CD4-positive, CD25-positive, alpha-beta regulatory T cell (primary cell): Measurements from ENCODE around the gene RING1. TPM values are rescaled to one million over a fixed set of nuclear protein-coding genes. Genes with fewer than 3 reads are reported as not detected.

Source experiments
- ATAC-seq, 2 donors: fragments of 150-1000 bp; cut with Tn5 transposase; one replicate each; pipeline ENCODE4 v1.10.0; 2021; ENCODE audit warnings: low read depth in 2 of 2, moderate number of reproducible peaks in 2 of 2, moderate library complexity in 1 of 2
- DNase-seq, 3 donors: peaks; one replicate each; pipeline versions ENCODE4 v3.0.0 to v3.0.0-alpha.2; 2012 to 2022; ENCODE audit warnings: mixed read lengths in 1 of 3
- H3K27ac ChIP-seq: one replicate; pipeline ENCODE4 v1.7.0; 2013; ENCODE audit warnings: mild to moderate bottlenecking, low read length; ENCODE audit not compliant: insufficient read depth, poor library complexity, severe bottlenecking
- H3K27me3 ChIP-seq: one replicate; pipeline ENCODE4 v1.7.0; 2013; ENCODE audit warnings: low read length; ENCODE audit not compliant: control insufficient read depth, insufficient read depth
- H3K36me3 ChIP-seq: one replicate; pipeline ENCODE4 v1.7.0; 2013; ENCODE audit warnings: mild to moderate bottlenecking, low read length, moderate library complexity; ENCODE audit not compliant: control insufficient read depth, insufficient read depth
- H3K4me1 ChIP-seq: 2 replicates; pipeline ENCODE4 v1.7.0; 2013; ENCODE audit warnings: mild to moderate bottlenecking, low read length; ENCODE audit not compliant: insufficient read depth, control insufficient read depth, poor library complexity, severe bottlenecking
- H3K4me3 ChIP-seq: one replicate; pipeline ENCODE4 v1.7.0; 2013; ENCODE audit warnings: low read depth, mild to moderate bottlenecking, low read length, moderate library complexity
- H3K9me3 ChIP-seq, 2 experiments: 1 replicate in 1 of 2; 2 replicates in 1 of 2; pipeline ENCODE4 v1.7.0; 2013; ENCODE audit warnings: low read length in 2 of 2, mild to moderate bottlenecking in 1 of 2, moderate library complexity in 1 of 2; ENCODE audit not compliant: control insufficient read depth in 2 of 2
- H3K27ac Mint-ChIP-seq, 3 donors: one replicate each; pipeline ENCODE4 v1.8.0; 2020 to 2022; ENCODE audit warnings: mild to moderate bottlenecking in 3 of 3, mixed read lengths in 3 of 3, moderate library complexity in 2 of 3
- H3K27me3 Mint-ChIP-seq: one replicate; pipeline ENCODE4 v1.8.0; 2022; ENCODE audit warnings: mild to moderate bottlenecking, mixed read lengths
- H3K36me3 Mint-ChIP-seq: one replicate; pipeline ENCODE4 v1.8.0; 2020; ENCODE audit warnings: mixed read lengths
- H3K4me1 Mint-ChIP-seq, 4 donors: one replicate each; pipeline ENCODE4 v1.8.0; 2020 to 2022; ENCODE audit warnings: mixed read lengths in 4 of 4, mild to moderate bottlenecking in 1 of 4
- H3K4me3 Mint-ChIP-seq, 4 donors: one replicate each; pipeline ENCODE4 v1.8.0; 2020 to 2022; ENCODE audit warnings: mild to moderate bottlenecking in 4 of 4, mixed read lengths in 4 of 4, moderate library complexity in 3 of 4
- H3K9me3 Mint-ChIP-seq, 7 donors: one replicate each; pipeline ENCODE4 v1.8.0; 2020 to 2022; ENCODE audit warnings: mixed read lengths in 7 of 7, mild to moderate bottlenecking in 3 of 7, moderate library complexity in 2 of 7
- polyA plus RNA-seq, 4 donors: library from polyadenylated mRNA; unstranded; fragments of 300-500 nt; fragmentation: Illumina TruSeq; gene quantifications; one replicate each; pipeline ENCODE4 v1.2.3, GENCODE V29; 2021
- total RNA-seq: library from RNA; stranded (reverse); gene quantifications from one replicate; pipeline ENCODE4 v1.2.3, GENCODE V29; 2022

RING1 gene
- total and polyA plus RNA-seq, 5 donors from 2014 or later: 4.9 to 34.2 (median 5.6) TPM

DNA sequence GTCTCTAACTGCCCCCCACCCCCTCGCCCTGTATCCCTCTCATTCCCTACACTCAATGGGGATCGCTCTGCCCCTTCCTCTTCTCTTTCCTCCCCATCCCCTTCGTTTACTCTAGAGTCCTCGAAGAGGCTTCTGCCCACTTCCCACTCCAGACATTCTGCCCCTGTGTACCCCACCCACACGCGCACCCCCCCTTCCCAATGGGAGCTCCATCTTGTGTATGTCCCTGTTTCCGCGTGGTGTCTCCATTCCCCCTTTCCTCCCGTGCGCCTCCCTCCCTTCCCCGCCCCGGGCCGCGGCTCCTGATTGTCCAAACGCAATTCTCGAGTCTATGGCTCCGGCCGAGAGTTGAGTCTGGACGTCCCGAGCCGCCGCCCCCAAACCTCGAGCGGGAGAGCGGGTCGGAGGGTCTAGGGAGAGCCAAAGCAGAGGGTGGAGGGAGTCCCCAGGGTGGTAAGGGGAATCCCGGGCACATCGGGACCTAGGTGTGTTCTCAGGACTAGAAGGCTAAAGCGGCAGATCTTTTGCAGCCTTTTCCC lies 679 bp upstream of the RING1 start:
- Mint-ChIP-seq H3K4me1 (peaks cover 14 to 67% (median 43%) of the 10 kb centered on the region in 4 donors), H3K4me3 (peak overlapping the region; percentile 88 to 95 (median 92)), H3K9me3 (peaks cover 0 to 5% (median 0%) of the 10 kb centered on the region in 7 donors), H3K36me3 (peaks cover 34% of the 10 kb centered on the region), H3K27me3 (peaks cover 13% of the 10 kb centered on the region), H3K27ac (peak overlapping the region; percentile 87 to 92 (median 88))
- peaks cover 30% of the 10 kb centered on the region for H3K36me3 ChIP-seq
- peaks cover 40% of the 10 kb centered on the region for H3K4me1 ChIP-seq
- H3K27me3 ChIP-seq: no peaks in the 10 kb centered on the region
- H3K9me3 ChIP-seq: no peaks in the 10 kb centered on the region
- H3K27ac ChIP-seq: peak overlapping the region; percentile 90
- no peak for ATAC-seq
- no peak for DNase-seq
- peak overlapping the region; percentile 78 for H3K4me3 ChIP-seq

GRCh38 chr6:33209856-33210255 lies 1.6 kb downstream of the RING1 start:
- no peaks in the 10 kb centered on the region for H3K9me3 ChIP-seq
- peaks cover 43% of the 10 kb centered on the region for H3K4me1 ChIP-seq
- peaks cover 18% of the 10 kb centered on the region for H3K36me3 ChIP-seq
- H3K27me3 Mint-ChIP-seq: peaks cover 33% of the 10 kb centered on the region
- peak overlapping the region; percentile 83 to 95 (median 90) for H3K4me3 Mint-ChIP-seq
- H3K9me3 Mint-ChIP-seq: peaks cover 0 to 7% (median 0%) of the 10 kb centered on the region in 7 donors
- H3K4me1 Mint-ChIP-seq: peaks cover 14 to 65% (median 44%) of the 10 kb centered on the region in 4 donors
- H3K36me3 Mint-ChIP-seq: peaks cover 25% of the 10 kb centered on the region
- ATAC-seq: no peak
- H3K27ac Mint-ChIP-seq: peak overlapping the region in 1 of 3 donors; percentile 88
- DNase-seq: no peak
- H3K27ac ChIP-seq: no peak overlapping the region
- no peak overlapping the region for H3K4me3 ChIP-seq
- peaks cover 8% of the 10 kb centered on the region for H3K27me3 ChIP-seq

DNA sequence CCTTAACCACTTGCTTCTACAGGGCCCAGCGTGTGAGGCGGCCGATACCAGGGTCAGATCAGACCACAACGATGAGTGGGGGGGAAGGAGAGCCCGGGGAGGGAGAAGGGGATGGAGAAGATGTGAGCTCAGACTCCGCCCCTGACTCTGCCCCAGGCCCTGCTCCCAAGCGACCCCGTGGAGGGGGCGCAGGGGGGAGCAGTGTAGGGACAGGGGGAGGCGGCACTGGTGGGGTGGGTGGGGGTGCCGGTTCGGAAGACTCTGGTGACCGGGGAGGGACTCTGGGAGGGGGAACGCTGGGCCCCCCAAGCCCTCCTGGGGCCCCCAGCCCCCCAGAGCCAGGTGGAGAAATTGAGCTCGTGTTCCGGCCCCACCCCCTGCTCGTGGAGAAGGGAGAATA lies 2.8 kb downstream of the RING1 start:
- Mint-ChIP-seq H3K27me3 (peaks cover 45% of the 10 kb centered on the region), H3K27ac (peak overlapping the region in 1 of 3 donors; percentile 88), H3K4me1 (peaks cover 14 to 52% (median 34%) of the 10 kb centered on the region in 4 donors), H3K36me3 (peaks cover 25% of the 10 kb centered on the region), H3K9me3 (peaks cover 0 to 7% (median 0%) of the 10 kb centered on the region in 7 donors), H3K4me3 (no peak overlapping the region)
- peaks cover 8% of the 10 kb centered on the region for H3K27me3 ChIP-seq
- H3K4me1 ChIP-seq: peaks cover 34% of the 10 kb centered on the region
- no peak for DNase-seq
- H3K36me3 ChIP-seq: peaks cover 18% of the 10 kb centered on the region
- no peak for ATAC-seq
- H3K27ac ChIP-seq: no peak overlapping the region
- H3K4me3 ChIP-seq: no peak overlapping the region
- H3K9me3 ChIP-seq: no peaks in the 10 kb centered on the region

DNA sequence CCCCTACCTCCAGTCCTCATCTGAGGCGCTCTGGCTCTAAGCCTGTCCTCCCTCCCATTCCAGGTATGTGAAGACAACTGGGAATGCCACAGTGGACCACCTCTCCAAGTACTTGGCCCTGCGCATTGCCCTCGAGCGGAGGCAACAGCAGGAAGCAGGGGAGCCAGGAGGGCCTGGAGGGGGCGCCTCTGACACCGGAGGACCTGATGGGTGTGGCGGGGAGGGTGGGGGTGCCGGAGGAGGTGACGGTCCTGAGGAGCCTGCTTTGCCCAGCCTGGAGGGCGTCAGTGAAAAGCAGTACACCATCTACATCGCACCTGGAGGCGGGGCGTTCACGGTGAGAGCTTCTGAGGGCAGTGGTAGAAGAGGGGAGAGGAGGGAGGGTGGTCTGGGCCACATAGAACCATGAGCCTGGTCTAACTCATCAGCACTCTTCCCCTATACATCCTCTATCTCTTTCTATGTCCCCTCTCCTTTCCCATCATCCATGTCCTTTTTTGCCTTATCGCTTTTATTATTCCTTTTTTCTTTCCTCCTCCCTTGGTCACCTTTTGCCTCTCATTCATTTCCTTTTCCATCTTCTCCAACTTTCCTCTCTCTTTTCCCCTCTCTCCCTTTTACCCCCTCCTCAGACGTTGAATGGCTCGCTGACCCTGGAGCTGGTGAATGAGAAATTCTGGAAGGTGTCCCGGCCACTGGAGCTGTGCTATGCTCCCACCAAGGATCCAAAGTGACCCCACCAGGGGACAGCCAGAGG lies 3.5 kb downstream of the RING1 start:
- no peak overlapping the region for H3K4me3 ChIP-seq
- Mint-ChIP-seq H3K4me3 (peak overlapping the region in 2 of 4 donors; percentile 81 to 88), H3K36me3 (peaks cover 25% of the 10 kb centered on the region), H3K27me3 (peaks cover 48% of the 10 kb centered on the region), H3K9me3 (peaks cover 0 to 7% (median 0%) of the 10 kb centered on the region in 7 donors), H3K4me1 (peaks cover 14 to 48% (median 31%) of the 10 kb centered on the region in 4 donors), H3K27ac (peak overlapping the region in 1 of 3 donors; percentile 46)
- peaks cover 18% of the 10 kb centered on the region for H3K36me3 ChIP-seq
- peaks cover 34% of the 10 kb centered on the region for H3K4me1 ChIP-seq
- DNase-seq (no peak), ATAC-seq (no peak)
- peaks cover 8% of the 10 kb centered on the region for H3K27me3 ChIP-seq
- H3K9me3 ChIP-seq: no peaks in the 10 kb centered on the region
- no peak overlapping the region for H3K27ac ChIP-seq

- Histone ChIP-seq H3K4me3 (no peak overlapping the region), H3K36me3 (peaks cover 18% of the 10 kb centered on the region), H3K27me3 (peaks cover 8% of the 10 kb centered on the region), H3K9me3 (no peaks in the 10 kb centered on the region), H3K4me1 (peaks cover 27% of the 10 kb centered on the region), H3K27ac (no peak overlapping the region)
- Mint-ChIP-seq H3K27me3 (peaks cover 58% of the 10 kb centered on the region), H3K27ac (peak overlapping the region in 2 of 3 donors; percentile 59 to 86), H3K4me3 (peak overlapping the region in 3 of 4 donors; percentile 75 to 81 (median 77)), H3K36me3 (peaks cover 25% of the 10 kb centered on the region), H3K4me1 (peaks cover 14 to 43% (median 31%) of the 10 kb centered on the region in 4 donors), H3K9me3 (peaks cover 0 to 7% (median 0%) of the 10 kb centered on the region in 7 donors)
- ATAC-seq (no peak), DNase-seq (no peak)
Observed at GRCh38 chr6:33212857-33213165, 4.5 kb downstream of the RING1 start.

- Mint-ChIP-seq H3K4me3 (peak overlapping the region; percentile 29 to 81 (median 76)), H3K27ac (peak overlapping the region; percentile 46 to 86 (median 77)), H3K9me3 (peaks cover 0 to 10% (median 0%) of the 10 kb centered on the region in 7 donors), H3K36me3 (peaks cover 25% of the 10 kb centered on the region), H3K27me3 (peaks cover 62% of the 10 kb centered on the region), H3K4me1 (peaks cover 14 to 43% (median 31%) of the 10 kb centered on the region in 4 donors)
- Histone ChIP-seq H3K27me3 (peaks cover 8% of the 10 kb centered on the region), H3K4me1 (peaks cover 23% of the 10 kb centered on the region), H3K4me3 (no peak overlapping the region), H3K27ac (no peak overlapping the region), H3K9me3 (no peaks in the 10 kb centered on the region), H3K36me3 (peaks cover 18% of the 10 kb centered on the region)
- DNase-seq (no peak), ATAC-seq (peak; percentile 26 to 50)
Observed at GRCh38 chr6:33213166-33213988, 5.1 kb downstream of the RING1 start.

GRCh38 chr6:33213989-33214335 lies 5.7 kb downstream of the RING1 start:
- H3K27me3 ChIP-seq: peaks cover 8% of the 10 kb centered on the region
- Mint-ChIP-seq H3K27ac (peak overlapping the region in 2 of 3 donors; percentile 57 to 77), H3K36me3 (peaks cover 22% of the 10 kb centered on the region), H3K4me1 (peaks cover 10 to 39% (median 27%) of the 10 kb centered on the region in 4 donors), H3K9me3 (peaks cover 0 to 10% (median 0%) of the 10 kb centered on the region in 7 donors), H3K27me3 (peaks cover 67% of the 10 kb centered on the region), H3K4me3 (peak overlapping the region in 3 of 4 donors; percentile 75 to 81 (median 77))
- H3K4me3 ChIP-seq: no peak overlapping the region
- peaks cover 19% of the 10 kb centered on the region for H3K4me1 ChIP-seq
- no peaks in the 10 kb centered on the region for H3K9me3 ChIP-seq
- ATAC-seq (no peak), DNase-seq (no peak)
- no peak overlapping the region for H3K27ac ChIP-seq
- peaks cover 18% of the 10 kb centered on the region for H3K36me3 ChIP-seq
